Hypothalamus (tissue), 51 donors: ENCODE results near the gene CDX1.
"Not testable (repeated sequence)": the region's sequence is repeated elsewhere in the genome, so short reads cannot be mapped to it uniquely, and the experiment has no call there.

ENCODE experiments used
- DNase-seq, 51 donors: peaks; one replicate each; lab custom pipeline; 2025; lab: John Stamatoyannopoulos, UW

CDX1 gene

DNA sequence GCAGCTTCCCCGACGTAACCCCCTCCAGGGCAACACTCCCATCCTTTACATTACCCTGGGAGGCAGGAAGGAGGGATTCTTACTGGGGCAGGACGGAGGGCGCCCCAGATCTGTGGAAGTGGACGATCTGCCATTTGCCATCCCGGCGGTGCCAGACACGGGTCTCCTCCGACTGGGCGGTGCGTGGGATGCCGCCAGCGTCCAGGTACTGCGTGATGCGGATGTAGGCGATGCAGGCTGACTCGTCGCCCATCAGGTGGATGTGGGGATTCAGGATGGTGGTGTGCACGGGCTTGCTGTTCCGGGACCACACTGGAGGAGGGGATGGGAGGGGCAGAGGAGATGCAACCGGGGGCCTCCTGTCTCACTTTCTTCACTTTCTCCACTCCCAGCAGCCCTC lies 56.3 kb downstream of the CDX1 start:
- DNase-seq: no peak

DNA sequence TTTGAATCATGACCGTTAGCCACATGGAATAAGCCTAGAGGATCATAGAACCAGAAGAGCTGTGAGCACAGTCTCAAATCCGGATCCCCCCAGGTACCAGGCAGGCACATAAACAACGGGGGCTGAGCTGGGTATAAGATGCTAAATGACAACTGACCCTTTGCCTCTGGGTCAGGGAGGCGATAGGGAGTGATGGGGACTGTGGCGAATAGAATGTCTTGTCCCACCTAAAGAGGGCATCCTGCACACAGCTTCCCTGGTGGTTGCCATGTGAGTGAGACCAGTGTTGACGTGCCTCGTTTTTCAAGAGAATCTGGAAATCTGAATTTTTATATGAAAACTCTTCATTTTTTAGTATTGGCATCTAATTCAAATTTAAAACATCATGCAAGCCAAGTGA lies 56.9 kb downstream of the CDX1 start:
- DNase-seq: no peak

DNA sequence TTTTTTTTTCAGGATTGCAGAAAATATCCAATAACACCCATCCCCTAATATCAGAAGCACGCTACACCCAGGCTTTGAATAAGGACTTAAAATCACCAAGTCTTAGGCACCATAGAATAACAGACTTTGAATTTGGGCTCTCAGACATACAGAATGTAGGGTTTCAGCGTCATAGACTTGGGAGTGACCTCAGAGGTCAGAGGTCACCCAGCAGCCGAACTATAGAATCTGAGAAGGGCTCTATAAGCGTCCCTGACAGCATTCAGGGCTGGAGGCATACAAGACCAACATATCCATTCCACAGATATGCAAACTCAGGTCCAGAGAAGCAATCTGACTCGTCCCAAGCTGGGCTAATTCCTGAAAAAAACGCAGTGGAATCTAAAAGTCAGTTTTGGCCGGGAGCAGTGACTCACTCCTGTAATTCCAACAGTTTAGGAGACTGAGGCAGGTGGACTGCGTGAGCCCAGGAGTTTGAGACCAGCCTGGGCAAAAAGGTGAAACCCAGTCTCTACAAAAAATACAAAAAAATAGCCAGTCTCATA lies 58.0 kb downstream of the CDX1 start:
- DNase-seq: no peak

DNA sequence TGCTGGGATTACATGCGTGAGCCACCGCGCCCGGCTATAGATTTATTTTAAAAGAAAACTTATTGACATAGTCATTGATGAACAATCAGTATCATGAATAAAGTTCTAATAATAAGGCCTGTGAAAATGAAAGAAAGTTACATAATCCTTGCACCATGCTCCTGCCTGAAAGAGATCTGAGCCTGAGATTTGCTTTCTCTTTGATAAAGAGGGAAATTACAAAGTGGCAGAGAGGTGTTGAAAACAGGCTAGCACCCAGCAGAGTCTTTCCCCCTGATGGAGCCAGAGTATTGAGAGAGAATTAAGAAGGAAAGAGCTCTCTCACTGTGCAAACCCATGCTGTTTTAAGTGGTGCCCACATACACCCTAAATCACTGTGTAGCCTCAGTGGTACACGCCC lies 60.5 kb downstream of the CDX1 start:
- DNase-seq: no peak

DNA sequence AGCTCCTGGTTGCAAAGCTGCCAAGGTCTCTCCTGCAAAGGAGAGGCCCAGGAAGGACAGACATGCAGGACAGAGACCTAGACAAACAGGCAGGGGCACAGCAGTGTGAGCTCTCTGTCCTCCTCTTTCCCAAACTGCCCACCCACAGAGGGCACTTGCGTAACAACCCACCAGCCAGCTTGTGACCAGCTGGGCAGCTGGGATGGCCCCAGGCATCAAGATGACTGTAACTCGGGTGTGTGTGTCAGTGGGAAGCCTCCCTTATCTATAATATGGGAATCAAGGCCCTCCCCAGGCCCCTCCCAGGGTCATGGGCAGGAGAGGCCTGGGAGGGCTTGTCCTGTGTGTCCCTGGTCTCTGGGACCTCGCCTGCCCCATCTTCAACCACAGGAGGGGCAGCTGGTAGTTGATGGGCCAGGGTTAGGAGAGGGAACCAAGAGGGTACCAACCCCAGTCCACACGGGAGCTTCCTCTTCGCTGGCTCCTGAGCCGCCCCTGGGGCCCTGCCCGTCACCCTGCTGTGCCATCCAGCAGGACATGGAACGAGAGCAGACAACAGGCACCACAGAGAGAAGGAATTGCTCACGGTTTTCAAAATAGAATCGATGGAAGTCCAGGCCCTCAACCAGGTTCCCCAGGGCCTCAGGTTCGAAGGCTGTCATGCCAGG lies 61.2 kb downstream of the CDX1 start:
- DNase-seq: no peak

DNA sequence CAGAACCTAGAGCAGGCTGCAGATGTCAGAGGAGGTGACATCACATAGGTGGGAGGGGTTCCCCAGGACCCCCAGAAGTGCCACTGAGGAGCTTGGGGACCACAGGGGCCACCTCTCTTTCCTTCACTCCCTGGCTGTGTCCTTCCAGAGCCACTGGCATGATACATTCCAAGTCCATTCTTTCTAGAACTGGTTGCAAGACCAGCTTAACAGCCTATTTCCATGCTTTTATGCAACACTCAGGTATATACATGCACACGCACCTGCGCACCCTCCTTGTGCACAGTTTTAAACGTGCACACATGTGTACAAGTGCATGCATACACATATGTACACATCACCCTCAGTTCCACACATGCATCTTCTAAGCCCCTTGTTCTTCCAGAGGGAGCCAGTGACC lies 63.0 kb downstream of the CDX1 start:
- no peak for DNase-seq

DNA sequence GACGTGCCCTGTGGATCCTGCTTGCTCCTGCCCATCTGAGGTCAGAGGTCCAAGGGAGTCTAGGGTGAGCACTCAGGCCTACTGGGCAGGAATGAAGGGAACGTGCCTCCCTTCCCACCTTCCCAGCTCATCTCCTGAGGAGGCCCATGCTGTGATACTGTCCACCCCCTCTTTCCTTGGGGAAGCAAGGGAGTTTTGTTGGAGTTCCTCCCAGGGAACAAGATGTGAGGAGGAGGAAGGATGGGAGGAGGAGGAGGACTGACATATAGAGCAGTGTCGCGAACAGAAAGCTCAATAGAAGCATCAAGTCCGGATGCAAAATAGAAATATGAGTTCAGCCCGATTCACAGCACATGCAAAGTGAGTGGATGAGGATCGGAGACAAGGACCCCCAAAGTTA lies 64.3 kb downstream of the CDX1 start:
- DNase-seq: no peak

DNA sequence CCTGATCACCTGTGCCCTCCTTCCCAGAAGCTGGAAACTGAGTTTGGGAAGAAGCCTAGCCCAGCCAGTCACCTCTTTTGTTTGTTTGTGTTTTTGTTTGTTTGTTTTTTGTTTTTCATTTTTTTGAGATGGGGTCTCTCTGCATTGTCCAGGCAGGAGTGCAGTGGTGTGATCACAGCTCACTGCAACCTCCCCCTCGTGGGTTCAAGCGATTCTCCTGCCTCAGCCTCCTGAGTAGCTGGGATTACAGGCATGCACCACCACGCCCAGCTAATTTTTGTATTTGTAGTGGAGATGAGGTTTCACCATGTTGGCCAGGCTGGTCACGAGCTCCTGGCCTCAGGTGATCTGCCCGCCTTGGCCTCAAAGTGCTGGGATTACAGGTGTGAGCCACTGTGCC lies 67.1 kb downstream of the CDX1 start:
- DNase-seq: not testable (repeated sequence)
